DMS153 treated with DMSO at 0.1 percent for 48 hours (cell line): ENCODE data around the gene MARCHF2.

Source experiments
- DNase-seq: peaks from one replicate; lab custom pipeline; 2025; ENCODE audit not compliant: unreplicated experiment; lab: John Stamatoyannopoulos, UW

The MARCHF2 gene

DNA sequence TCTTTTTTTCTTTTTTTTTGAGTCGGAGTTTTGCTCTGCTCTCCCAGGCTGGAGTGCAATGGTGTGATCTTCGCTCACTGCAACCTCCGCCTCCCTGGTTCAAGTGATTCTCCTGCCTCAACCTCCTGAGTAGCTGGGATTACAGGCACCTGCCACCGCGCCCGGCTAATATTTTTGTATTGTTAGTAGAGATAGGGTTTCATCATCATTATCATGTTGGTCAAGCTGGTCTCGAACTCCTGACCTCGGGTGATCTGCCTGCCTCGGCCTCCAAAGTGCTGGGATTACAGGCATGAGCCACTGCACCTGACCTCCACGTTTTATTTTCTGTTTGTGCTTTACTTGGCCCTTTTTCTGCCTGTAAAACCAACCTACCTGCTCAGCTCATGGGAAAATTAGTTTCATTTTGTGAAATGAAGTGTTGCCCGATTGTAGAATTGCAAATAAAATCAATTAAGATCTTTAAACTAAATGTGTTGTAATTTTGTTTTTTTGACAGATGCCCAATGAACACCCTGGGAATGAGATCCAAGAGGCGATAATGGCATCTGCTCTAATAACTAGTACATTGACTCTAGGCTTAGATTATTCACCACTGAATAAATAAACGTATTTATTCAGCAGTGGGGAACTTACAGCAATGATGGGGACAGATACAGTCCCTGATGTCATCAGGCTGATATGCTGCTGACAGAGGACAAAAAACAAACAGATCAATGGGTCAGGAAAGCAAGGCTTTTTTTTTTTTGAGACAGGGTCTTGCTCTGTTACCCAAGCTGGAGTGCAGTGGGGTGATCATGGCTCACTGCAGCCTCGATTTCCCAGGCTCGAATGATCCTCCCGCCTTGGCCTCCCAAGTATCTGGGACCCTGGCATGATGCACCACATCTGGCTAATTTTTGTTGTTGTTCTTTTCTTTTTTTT lies 25.2 kb upstream of the MARCHF2 start:
- DNase-seq: no peak

DNA sequence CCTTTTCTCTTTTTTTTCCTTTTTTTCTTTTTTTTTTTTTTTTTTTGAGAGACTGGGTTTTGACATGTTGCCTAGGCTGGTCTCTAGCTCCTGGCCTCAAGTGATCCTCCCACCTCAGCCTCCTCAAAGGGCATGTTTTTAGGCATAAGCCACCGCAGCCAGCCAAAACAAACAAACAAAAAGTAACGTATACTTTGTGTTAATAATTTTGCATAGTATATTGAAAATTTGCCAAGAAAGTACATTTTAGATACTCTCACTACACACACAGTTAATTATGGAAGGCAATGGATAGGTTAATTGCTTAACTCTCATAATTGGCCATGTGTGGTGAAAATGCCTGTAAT lies 24.5 kb upstream of the MARCHF2 start:
- DNase-seq: no peak

DNA sequence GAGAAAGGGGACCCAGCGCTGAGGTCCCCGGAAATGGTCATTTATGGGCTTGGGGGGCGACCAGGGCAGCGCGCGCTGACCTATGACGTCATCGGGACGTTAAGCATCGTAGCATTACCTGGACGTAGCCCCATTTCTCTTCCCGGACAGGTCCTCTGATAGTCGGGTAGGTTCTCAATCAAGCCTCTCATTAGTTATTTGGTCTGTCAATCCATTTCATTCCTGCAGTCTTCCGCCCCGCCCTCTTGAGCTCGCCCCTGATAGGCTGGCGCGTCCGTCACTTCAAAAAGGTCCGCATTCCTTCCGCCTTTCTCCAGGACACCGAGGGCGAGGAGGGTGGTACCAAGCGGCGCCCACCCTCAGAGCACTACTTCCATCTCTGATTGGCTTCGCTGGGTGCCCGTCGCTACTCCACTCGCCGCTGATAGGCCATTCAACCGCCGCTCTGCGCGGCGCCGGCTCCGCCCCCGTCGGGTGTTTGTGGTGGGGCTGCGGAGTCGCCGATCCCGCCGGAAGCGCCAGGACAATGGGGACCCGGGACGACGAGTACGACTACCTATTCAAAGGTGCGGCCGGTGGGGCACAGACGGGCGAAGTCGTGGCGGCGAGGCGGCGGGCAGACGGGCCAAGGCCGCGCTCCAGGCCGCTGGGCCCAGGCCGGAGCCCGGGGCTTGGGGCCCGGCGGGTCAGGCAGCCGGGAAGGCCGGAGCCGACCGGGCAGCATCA lies 23.1 kb upstream of the MARCHF2 start, which contains the start of gene RAB11B:
TSS of gene RAB11B (plus strand) at position 470 of the 726 bp plus-strand sequence. CDS start at position 527, 57 bp downstream.
- peak; percentile 100 for DNase-seq

DNA sequence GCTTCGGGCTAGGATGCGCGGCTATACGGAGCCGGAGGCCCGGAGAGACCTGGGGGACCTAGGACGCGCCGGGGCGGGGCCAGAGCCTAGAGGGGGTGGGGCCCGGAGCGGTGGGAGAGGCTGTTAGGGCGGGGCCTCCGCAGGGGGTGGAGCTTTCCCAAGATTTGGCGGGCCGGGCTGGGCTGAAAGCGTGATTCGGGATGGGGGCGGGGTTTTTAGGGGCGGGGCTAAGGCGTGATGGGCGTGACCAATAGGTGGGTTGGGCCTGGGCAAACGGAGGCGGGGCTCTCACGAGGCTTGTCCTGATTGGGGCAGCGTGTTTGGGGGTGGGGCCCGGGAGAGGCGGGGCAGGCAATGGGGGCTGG lies 22.5 kb upstream of the MARCHF2 start:
- peak; percentile 82 for DNase-seq

DNA sequence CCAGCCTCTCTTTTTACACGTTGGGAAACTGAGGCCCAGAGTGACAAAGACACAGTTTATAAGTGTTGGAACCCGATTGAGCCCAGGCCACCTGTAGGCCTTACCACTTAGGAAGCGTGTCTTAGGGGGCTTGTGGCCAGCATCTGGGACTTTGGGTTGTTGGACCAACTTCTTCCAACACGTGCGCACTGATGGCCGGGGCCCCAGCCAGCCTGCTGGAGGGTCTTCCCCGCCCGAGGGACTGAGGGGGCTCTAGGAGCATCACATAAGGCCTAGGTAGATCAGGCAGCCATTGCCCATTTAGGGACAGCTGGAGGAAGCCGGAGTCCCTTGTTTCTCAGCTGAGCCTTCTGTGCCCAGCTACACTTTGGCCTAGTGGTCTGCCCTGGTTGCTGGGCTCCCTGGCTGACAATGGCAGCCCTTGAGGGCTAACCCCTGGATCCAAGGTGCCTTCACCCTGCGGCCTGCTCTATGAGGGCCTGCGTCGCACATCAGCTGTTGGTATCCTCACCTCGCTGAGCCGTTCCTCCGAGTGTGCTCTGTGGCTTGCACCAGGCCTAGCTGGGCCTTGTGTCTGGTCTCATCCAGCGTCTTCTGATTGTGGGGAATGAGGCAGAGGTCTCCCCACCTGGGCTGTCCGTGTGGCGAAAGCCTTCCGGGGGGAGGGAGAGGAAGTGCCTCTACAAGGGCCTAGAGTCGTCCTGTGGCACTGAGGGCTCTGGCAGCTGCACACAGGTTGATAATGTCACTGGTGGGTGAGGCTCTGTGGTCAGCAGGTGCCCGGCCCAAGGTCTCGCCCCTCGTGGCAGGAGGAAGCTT lies 21.7 kb upstream of the MARCHF2 start:
- no peak for DNase-seq

DNA sequence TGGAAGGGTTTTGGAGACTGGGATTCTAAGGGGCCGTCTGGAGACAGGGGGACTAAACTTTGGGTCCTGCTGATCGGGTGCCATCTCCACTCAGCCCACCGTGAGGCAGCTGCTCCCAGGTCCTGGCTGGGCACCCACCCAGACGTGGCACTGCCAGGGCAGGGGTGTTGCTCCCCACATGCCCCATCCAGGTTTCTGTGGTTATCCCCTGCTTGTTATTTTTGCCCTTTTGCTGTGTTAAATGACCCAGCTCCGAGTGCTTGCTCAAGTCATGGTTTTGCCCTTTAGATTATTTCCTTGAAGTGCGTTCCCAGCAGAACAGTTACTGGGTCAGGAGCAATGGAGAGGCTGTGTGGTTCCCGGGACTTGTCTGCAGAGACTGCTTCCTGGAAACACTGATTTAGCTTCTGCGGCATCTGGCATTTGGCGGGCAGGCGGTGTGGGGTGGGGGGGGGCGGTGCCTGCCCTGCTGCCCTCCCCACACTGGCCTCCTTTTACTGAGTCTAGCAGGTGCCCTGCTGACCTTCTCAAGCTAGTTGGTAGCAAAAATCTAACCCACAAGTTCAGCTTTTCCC lies 21.0 kb upstream of the MARCHF2 start:
- DNase-seq: no peak

DNA sequence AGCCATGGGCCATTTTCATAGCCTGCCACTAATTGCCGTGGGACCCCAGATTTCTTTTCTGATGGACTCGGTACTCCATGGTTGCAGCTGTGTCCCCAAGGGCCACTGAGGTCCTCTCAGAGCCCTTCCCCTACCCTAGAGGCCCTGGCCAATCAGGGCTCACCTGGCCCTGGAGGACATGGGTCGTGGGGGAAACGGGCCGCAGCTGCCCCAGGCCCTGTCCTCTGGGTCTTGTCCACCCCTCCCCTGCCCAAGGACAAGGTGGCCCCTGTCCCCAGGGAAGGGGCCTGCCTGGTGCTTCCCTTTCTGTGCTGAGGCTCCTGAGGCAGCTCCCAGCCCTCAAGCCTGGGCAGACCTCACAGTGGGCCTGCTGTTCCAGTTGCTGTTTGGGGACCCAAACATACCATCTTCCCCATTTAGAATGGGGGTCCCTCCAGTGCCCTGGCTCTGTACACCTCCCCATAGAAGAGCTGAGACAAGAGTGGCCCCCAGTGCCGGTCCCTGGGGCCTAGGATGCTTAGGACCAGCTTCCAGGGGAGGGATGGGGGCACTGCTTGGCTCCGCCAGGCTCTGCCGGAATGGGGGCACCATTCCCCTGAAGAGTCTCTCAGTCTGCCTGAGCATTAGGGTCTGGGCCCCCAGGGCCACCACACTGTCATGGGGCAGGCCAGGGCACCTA lies 19.8 kb upstream of the MARCHF2 start:
- DNase-seq: no peak

DNA sequence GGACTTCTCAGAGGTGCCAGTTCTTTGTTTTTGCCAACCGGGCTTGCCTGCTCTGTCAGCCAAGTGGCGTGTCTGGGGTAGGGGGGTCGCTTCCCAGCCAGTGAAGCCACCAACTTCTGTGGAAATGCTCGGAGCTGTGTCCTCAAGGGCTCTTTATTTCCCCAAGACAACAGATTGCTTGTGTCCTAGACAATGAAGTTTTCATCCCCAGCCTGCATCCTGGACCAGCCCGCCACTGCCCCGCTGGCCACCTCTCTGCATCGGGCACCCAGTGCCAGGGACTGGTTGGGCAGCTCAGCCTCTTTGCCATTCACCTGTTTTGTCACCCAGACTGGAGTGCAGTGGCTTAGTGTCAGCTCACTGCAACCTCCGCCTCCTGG lies 19.2 kb upstream of the MARCHF2 start:
- DNase-seq: no peak

DNA sequence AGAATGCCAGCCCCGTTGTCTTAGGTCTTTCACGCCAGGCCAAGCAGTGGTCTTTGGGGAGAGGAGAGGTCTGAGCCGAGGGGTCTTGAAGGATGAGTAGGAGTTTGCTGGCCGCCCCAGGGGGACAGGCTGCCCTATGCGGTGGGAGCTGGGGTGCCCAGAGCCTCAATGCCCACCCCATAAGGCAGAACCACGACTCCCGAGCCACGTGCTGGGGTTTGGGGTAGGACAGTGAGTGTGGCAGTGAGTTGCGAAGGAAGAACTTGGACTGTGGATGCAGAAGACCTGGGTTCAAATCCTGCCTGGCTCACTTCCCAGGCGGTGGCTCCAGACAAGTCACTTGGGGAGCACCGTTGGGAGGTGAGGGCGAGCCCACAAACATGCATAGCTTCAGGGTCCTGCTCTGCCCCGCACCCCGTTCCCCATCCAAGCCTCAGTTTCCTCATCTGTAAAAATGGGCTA lies 17.5 kb upstream of the MARCHF2 start:
- no peak for DNase-seq

DNA sequence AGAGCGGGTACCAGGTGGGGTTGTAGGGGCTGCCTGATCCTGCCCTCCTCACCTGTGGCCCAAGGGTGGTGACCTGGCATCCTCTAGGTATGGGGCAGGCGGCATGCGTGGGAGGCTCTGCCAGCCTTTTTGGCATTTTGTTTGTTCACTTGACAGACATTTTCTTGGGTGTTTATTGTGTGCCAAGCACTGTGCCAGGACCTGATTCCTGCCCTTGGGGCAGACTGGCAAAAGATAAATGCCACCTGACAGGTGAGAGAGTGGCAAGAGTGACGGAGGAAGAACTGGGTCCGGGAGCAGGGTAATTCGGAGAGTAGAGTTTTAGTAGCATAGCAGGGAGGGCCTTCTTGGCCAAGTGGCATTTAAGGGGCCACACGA lies 16.9 kb upstream of the MARCHF2 start:
- no peak for DNase-seq

DNA sequence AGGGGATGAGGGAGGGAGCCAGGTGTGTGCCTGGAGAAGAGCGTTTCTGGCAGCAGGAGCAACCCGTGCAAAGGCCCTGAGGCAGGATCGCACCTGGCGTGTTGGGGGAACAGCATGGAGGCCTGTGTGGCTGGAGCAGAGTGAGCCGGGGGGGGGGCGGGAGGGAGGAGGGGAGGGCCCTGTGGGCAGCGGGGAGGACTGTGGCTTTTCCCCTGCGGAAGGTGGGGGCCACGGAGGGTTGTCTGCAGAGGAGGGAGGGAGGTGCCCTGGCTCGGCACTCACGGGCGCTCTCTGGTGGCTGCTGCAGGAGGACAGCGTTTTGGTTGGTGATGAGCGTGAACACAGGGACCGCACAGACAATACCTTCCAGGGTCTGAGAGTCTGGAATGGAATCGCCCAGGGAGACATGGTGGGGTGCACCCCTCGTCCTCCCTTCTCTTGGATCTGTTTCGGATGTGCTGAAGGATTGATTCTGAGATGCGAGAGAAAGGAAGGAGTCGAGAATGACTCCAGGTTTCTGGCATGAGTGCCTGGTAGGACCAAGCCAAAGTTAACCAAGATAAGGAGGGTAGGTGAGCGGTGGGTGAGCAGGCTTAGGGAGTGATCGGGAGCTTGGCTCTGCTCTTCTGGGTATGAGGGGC lies 16.4 kb upstream of the MARCHF2 start:
- no peak for DNase-seq

DNA sequence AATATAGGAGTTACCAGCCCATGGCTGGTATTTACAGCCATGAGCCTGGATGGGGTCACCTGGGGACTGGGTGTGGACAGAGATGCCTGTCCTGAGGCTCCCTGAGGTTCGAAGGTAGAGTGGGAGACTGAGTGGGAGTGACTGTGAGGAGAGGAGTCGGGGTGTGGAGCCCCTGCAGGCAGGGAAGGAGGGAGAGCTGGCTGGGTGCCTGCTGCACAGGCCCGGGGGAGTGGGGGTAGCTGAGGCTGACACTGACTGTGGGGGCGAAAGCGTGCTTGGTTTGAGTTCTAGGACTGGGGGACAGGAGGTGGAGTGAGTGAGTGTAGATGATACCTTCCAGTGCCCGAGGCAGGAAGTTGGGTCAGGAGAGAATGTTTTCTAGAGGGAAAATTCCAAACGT lies 15.8 kb upstream of the MARCHF2 start:
- DNase-seq: no peak

DNA sequence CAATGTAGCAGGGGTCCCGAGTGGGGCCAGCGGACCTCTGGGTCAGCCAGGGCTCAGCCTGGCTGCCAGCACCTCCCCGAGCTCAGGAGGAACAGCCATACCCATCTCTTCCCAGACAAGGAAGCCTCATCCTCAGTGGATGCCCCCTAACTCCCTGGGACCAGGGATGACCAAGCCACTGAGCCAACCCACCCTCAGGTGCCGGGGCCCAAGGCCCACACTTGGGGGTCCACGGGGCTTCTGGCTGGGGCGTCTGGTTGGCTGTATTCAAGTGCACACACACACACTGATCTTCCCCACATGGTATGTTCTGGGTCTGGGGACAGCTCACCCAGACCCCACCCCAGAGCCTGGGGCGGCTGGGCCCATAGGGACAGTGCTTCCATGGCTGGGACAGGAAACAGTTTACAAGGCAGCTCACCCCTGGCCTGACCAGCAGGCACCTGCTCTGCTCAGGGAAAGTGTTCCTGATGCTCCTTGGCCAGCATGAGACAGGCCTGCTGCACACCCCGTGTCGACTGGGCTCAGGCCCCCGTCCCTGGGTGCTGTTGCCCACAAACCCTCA lies 15.3 kb upstream of the MARCHF2 start:
- DNase-seq: no peak

DNA sequence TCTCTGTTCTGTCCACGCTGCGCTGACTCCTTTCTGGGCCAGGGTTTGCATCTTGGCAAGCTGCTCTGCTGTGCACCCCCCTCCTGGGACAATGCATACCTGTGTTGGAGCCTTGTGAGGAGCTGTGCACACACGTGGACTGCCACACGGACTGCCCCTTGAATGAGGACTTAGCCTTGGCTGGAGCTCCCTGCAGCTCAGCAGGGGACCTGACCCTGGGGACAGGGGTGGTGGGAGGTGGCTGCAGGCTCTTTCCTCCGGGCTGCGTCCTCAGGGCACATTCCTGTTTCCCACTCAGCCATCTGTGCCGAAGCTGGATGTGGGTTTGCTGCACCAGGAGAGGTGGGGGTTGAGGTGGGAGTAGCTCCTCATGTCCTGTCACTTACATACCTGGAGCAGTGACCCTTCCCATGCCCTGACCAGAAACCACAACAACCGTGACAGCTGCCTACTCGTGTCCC lies 14.8 kb upstream of the MARCHF2 start:
- no peak for DNase-seq

DNA sequence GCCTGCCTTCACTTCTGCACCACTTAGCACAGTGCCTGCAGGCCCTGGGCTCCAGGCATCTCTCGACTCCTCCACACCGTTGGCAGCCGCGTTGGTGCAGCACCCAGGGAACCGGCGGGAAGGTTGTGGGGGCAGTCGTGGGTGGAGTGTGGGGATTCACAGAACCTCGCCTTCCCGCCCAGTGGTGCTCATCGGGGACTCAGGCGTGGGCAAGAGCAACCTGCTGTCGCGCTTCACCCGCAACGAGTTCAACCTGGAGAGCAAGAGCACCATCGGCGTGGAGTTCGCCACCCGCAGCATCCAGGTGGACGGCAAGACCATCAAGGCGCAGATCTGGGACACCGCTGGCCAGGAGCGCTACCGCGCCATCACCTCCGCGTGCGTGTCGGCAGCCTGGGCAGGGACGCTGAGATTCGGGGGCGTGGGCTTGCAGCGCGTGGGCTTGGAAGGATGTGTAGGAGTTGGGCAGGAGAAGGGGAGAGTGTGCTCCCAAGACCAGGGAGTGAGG lies 13.4 kb upstream of the MARCHF2 start:
- no peak for DNase-seq

DNA sequence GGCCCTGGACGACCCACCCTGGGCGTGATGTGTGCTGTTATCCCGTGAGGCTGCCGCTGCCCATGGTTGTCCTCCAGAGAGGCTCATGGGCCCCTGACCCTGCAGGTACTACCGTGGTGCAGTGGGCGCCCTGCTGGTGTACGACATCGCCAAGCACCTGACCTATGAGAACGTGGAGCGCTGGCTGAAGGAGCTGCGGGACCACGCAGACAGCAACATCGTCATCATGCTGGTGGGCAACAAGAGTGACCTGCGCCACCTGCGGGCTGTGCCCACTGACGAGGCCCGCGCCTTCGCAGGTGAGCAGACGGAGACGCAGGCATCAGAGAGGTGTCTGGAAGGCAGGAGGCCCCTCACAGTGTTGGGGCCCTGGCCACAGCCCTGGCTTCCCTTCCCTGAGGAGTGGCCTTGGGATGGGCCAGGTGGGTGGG lies 11.1 kb upstream of the MARCHF2 start:
- no peak for DNase-seq

DNA sequence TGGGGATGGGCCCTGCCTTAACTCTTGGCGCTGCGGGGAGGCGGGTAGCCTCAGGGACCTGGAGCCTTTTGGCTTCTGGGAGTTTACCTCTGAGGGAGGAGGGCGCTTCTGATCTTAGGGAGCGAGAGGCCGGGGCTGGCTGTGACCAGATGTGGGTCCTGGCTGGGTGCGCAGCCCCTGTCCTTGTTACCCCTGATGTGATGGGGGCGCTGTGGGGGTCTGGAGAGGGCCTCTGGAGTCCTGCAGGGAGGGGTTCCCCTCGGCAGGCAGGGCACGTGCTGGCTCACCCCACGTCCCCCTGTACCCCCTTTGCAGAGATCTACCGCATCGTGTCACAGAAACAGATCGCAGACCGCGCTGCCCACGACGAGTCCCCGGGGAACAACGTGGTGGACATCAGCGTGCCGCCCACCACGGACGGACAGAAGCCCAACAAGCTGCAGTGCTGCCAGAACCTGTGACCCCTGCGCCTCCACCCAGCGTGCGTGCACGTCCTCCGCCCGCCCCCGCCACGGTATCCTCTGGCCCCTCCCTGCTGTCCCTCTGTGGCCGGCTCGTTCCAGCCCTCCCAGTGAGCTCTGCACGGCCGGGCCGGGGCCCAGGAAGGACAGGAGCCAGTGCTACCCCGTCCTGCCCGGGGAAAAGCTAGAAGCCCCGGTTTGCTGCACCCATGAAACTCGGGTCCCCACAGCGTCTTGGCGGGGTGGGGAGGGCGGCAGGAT lies 9.8 kb upstream of the MARCHF2 start:
- no peak for DNase-seq

DNA sequence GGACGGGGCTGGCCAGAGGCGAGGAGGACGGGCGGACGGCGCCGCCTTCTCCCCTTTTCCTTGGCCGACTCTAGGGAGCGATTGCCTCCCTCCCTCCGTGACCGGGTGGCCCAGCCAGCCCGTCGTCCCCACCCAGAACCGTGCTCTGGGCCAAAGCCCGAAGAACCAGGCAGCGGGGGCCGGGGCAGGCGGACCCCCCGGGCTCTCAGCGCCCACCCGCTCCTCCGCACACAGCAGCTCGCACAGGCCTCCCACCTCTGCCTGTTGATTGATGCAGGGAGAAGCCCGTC lies 9.3 kb upstream of the MARCHF2 start:
- no peak for DNase-seq
